HepG2 (cell line): ENCODE results near the gene CYP2A13.

Experiments
- ARID2 ChIP-seq: sonication (generic); formaldehyde crosslinking; IDR thresholded peaks from 2 replicates; pipeline ENCODE4 v1.8.1; 2022; ENCODE audit warnings: mild to moderate bottlenecking, missing genetic modification reagents, borderline replicate concordance
- KAT2B ChIP-seq: fragments of 150-350 bp; IDR thresholded peaks from 2 replicates; pipeline ENCODE4 v1.6.1; 2014; ENCODE audit warnings: low read depth, low read length, borderline replicate concordance
- KDM1A ChIP-seq: IDR thresholded peaks from 2 replicates; pipeline ENCODE4 v1.6.1; 2016; ENCODE audit warnings: missing compliant biosample characterization
- MAX ChIP-seq: IDR thresholded peaks from 2 replicates; pipeline ENCODE4 v1.6.1; 2012; ENCODE audit warnings: inconsistent platforms
- RERE ChIP-seq: IDR thresholded peaks from 2 replicates; pipeline ENCODE4 v1.6.1; 2016; ENCODE audit warnings: low read depth, missing genetic modification reagents, missing compliant biosample characterization
- SALL2 ChIP-seq: sonication (generic); formaldehyde crosslinking; IDR thresholded peaks from 2 replicates; pipeline ENCODE4 v1.8.1; 2023; ENCODE audit warnings: mild to moderate bottlenecking, missing genetic modification reagents, inconsistent platforms
- ZFP36L2 ChIP-seq: sonication (generic); formaldehyde crosslinking; IDR thresholded peaks from 2 replicates; pipeline ENCODE4 v1.4.0; 2020; ENCODE audit warnings: missing genetic modification reagents
- ZNF350 ChIP-seq: sonication (generic); formaldehyde crosslinking; IDR thresholded peaks from 2 replicates; pipeline ENCODE4 v1.4.0; 2020; ENCODE audit warnings: mild to moderate bottlenecking, low read depth, missing genetic modification reagents, borderline replicate concordance
- ZNF580 ChIP-seq: IDR thresholded peaks from 2 replicates; pipeline ENCODE4 v1.6.1; 2016; ENCODE audit warnings: low read depth, borderline replicate concordance
- TF ChIP-seq, protein P1 (sequence below): sonication (generic); formaldehyde crosslinking; IDR thresholded peaks from 2 replicates; pipeline ENCODE4 v1.4.0; 2020; ENCODE audit warnings: missing genetic modification reagents
- TF ChIP-seq, protein P2 (sequence below): sonication (generic); formaldehyde crosslinking; IDR thresholded peaks from 2 replicates; pipeline ENCODE4 v1.5.0; 2020; ENCODE audit warnings: missing genetic modification reagents, mild to moderate bottlenecking, borderline replicate concordance

DNA sequence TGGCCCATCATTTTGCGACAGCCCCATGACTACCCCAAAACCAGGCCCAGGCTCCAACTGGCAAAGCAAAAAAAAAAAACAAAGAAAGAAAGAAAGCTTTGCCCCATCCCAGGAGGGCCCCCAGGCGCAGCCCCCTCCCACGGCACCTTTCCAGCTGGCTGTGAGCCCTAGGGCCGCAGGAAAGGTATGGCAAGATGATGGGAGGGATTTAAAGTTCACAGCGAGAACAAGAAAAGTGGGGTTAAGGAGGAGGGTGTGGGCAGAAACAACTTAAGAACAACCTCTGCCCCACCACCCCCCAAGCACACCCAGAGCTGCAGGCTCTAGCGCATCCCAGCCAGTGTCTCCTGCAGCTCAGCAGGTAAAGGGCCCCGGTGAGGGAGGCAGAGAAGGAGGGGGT is 25.9 kb downstream of the CYP2A13 start, which contains the start of gene CYP2F1:
- TF ChIP-seq KAT2B (no peak), ZNF350 (CRISPR knock-in tag) (no peak), MAX (no peak), RERE (no peak), KDM1A (CRISPR knock-in tag) (no peak), ZFP36L2 (CRISPR knock-in tag) (no peak), ZNF580 (no peak), ARID2 (CRISPR knock-in tag) (no peak), SALL2 (no peak)
- TF ChIP-seq, protein P1, sequence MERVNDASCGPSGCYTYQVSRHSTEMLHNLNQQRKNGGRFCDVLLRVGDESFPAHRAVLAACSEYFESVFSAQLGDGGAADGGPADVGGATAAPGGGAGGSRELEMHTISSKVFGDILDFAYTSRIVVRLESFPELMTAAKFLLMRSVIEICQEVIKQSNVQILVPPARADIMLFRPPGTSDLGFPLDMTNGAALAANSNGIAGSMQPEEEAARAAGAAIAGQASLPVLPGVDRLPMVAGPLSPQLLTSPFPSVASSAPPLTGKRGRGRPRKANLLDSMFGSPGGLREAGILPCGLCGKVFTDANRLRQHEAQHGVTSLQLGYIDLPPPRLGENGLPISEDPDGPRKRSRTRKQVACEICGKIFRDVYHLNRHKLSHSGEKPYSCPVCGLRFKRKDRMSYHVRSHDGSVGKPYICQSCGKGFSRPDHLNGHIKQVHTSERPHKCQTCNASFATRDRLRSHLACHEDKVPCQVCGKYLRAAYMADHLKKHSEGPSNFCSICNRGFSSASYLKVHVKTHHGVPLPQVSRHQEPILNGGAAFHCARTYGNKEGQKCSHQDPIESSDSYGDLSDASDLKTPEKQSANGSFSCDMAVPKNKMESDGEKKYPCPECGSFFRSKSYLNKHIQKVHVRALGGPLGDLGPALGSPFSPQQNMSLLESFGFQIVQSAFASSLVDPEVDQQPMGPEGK (CRISPR knock-in tag) = no peak
- TF ChIP-seq, protein P2, sequence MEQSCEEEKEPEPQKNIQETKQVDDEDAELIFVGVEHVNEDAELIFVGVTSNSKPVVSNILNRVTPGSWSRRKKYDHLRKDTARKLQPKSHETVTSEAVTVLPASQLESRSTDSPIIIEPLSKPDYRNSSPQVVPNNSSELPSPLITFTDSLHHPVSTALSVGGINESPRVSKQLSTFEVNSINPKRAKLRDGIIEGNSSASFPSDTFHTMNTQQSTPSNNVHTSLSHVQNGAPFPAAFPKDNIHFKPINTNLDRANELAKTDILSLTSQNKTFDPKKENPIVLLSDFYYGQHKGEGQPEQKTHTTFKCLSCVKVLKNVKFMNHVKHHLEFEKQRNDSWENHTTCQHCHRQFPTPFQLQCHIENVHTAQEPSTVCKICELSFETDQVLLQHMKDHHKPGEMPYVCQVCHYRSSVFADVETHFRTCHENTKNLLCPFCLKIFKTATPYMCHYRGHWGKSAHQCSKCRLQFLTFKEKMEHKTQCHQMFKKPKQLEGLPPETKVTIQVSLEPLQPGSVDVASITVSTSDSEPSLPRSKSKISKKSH (CRISPR knock-in tag) = no peak
